Ascending aorta (tissue), 2 donors: ENCODE data around the gene SURF1. TPM values are rescaled to one million over a fixed set of nuclear protein-coding genes. Genes with fewer than 3 reads are reported as not detected.
"Not testable (repeated sequence)": the region's sequence is repeated elsewhere in the genome, so short reads cannot be mapped to it uniquely, and the experiment has no call there.

Experiments
- DNase-seq, 2 donors: peaks; one replicate each; pipeline ENCODE4 v3.0.0-alpha.2; 2019; ENCODE audit warnings: low spot score in 2 of 2
- H3K27ac ChIP-seq, 2 donors: fragments of 200-600 bp; sonication (generic); one replicate each; pipeline ENCODE4 v1.5.1; 2016 to 2017; ENCODE audit warnings: mild to moderate bottlenecking in 1 of 2
- H3K27me3 ChIP-seq: fragments of 200-600 bp; sonication (generic); one replicate; pipeline ENCODE4 v1.5.1; 2017
- H3K36me3 ChIP-seq, 2 donors: fragments of 200-600 bp; sonication (generic); one replicate each; pipeline ENCODE4 v1.5.1; 2016
- H3K4me1 ChIP-seq, 2 donors: fragments of 200-600 bp; sonication (generic); one replicate each; pipeline ENCODE4 v1.5.1; 2016 to 2017; ENCODE audit warnings: mild to moderate bottlenecking in 1 of 2
- H3K4me3 ChIP-seq, 2 donors: fragments of 200-600 bp; sonication (generic); one replicate each; pipeline ENCODE4 v1.5.1; 2016 to 2017; ENCODE audit warnings: mild to moderate bottlenecking in 1 of 2
- H3K9me3 ChIP-seq, 2 donors: fragments of 200-600 bp; sonication (generic); one replicate each; pipeline ENCODE4 v1.5.1; 2016
- intact Hi-C: fragments of 100-400 bp; cut with DNase I; formaldehyde crosslinking; loops from one replicate; pipeline ENCODE4 v1.15.1; 2023
- total RNA-seq: library from RNA; depleted of rRNA; stranded (reverse); fragments of >200 nt; gene quantifications from one replicate; pipeline ENCODE4 v1.1.0, GENCODE V29; 2016
- TF ChIP-seq, protein P1 (sequence below), 3 experiments: fragments of 200-600 bp in 2 of 3; fragments of 450-650 bp in 1 of 3; sonication (generic) in 2 of 3; IDR thresholded peaks; one replicate each; pipeline ENCODE4 v1.5.1; 2016 to 2019; ENCODE audit warnings: antibody characterized with exemption in 3 of 3, mild to moderate bottlenecking in 1 of 3, moderate library complexity in 1 of 3

The SURF1 gene
- total RNA-seq, 1 donor from 2014 or later: 19.9 TPM

DNA sequence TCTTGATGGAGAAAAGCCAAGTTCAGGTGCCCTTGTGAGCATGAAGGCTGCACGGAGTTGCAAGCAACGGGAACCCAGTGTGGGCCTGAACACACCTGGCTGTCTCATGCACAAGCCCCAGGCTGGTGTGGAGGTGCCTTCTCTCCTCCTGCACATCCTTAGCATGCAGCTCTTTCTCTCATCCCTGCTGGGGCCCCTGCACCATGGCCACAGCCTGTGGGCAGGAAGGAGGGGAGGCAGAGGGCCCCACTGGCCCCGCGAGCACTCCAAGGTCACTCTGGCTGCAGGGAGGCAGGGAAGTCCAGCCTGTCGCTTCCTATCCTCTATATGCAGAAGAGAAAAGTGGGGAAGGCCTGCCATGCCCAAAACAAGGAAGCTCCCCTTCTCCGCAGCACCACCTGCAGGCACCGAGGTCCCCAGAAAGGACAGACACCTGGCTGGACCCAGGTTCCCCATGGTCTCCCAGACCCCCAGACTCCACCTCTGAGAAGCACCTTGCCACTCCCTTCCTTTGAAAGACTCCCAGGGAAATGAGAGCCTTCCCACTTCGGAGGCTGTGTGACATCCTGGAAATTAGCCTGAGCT is 38.5 kb upstream of the SURF1 start:
- H3K27me3 ChIP-seq: no peaks in the 10 kb centered on the region
- DNase-seq: no peak
- H3K36me3 ChIP-seq: no peaks in the 10 kb centered on the region
- H3K4me1 ChIP-seq: no peaks in the 10 kb centered on the region
- intact Hi-C loops: no loop called here
- H3K9me3 ChIP-seq: no peaks in the 10 kb centered on the region
- H3K27ac ChIP-seq: no peak overlapping the region
- TF ChIP-seq, protein P1, sequence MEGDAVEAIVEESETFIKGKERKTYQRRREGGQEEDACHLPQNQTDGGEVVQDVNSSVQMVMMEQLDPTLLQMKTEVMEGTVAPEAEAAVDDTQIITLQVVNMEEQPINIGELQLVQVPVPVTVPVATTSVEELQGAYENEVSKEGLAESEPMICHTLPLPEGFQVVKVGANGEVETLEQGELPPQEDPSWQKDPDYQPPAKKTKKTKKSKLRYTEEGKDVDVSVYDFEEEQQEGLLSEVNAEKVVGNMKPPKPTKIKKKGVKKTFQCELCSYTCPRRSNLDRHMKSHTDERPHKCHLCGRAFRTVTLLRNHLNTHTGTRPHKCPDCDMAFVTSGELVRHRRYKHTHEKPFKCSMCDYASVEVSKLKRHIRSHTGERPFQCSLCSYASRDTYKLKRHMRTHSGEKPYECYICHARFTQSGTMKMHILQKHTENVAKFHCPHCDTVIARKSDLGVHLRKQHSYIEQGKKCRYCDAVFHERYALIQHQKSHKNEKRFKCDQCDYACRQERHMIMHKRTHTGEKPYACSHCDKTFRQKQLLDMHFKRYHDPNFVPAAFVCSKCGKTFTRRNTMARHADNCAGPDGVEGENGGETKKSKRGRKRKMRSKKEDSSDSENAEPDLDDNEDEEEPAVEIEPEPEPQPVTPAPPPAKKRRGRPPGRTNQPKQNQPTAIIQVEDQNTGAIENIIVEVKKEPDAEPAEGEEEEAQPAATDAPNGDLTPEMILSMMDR (IDR thresholded peaks at IDR 0.05): no peak
- no peak overlapping the region for H3K4me3 ChIP-seq

DNA sequence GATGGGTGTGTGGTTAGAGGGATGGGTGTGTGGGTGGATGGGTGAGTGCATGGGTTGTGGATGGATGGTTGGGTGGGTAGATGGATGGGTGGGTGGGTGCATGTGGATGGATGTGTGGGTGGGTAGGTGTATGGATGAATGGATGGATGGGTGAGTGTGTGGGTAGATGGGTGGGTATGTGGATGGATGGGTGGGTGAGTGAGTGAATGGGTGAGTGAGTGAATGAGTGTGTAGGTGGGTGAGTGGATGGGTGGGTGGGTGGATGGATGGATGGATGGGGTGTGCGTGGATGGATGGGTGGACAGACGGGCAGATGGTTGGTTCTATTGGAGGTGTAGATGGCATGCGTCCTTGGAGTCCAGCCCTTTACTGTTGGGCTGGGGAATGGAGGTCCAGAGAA is 37.1 kb upstream of the SURF1 start:
- Histone ChIP-seq H3K4me3 (no peak overlapping the region), H3K4me1 (no peaks in the 10 kb centered on the region), H3K27me3 (no peaks in the 10 kb centered on the region), H3K27ac (no peak overlapping the region), H3K36me3 (no peaks in the 10 kb centered on the region), H3K9me3 (no peaks in the 10 kb centered on the region)
- intact Hi-C loops: no loop called here
- TF ChIP-seq, protein P1 (IDR thresholded peaks at IDR 0.05): no peak
- DNase-seq: no peak

DNA sequence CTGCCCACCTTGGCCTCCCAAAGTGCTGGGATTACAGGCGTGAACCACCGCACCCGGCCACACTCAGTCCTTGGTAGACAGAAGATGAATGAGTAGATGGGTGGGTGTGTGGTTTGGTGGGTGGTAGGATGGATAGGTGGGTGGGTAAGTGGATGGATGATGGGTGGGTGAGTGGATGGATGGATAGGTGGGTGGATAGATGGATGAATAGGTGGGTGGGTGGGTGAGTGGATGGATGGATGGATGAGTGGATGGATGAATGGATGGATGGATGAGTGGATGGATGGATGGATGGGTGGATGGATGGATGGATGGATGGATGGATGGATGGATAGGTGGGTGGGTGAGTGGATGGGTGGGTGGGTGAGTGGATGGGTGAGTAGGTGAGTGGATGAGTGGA is 36.0 kb upstream of the SURF1 start:
- H3K9me3 ChIP-seq, H3K27me3 ChIP-seq, H3K36me3 ChIP-seq, H3K27ac ChIP-seq, intact Hi-C loops, H3K4me1 ChIP-seq, DNase-seq, H3K4me3 ChIP-seq: not testable (repeated sequence)

DNA sequence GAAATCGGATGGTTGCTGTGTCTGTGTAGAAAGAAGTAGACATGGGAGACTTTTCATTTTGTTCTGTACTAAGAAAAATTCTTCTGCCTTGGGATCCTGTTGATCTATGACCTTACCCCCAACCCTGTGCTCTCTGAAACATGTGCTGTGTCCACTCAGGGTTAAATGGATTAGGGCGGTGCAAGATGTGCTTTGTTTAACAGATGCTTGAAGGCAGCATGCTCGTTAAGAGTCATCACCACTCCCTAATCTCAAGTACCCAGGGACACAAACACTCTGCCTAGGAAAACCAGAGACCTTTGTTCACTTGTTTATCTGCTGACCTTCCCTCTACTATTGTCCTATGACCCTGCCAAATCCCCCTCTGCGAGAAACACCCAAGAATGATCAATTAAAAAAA is 35.2 kb upstream of the SURF1 start:
- H3K27me3 ChIP-seq, H3K4me1 ChIP-seq, H3K9me3 ChIP-seq, H3K4me3 ChIP-seq, intact Hi-C loops, H3K27ac ChIP-seq, DNase-seq, H3K36me3 ChIP-seq: not testable (repeated sequence)

DNA sequence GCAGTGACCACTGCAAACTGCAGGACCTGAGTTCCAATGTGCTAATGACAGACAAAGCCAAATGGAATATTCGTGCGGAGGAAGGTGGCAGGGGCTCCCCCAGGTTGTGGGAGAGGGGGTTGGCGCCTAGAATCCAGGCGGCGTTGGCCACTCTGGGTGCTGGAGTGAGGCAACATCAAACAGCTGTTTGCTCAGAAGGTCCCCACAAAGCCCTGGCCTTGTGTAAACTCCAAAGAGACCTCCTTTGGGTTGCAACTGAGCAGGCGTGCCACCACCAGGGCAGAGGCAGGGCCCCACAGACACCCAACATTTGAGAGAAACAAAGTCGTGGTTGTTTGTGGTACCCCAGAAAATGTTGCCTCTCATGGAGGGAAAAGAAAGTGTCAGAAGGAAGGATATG is 34.4 kb upstream of the SURF1 start:
- Histone ChIP-seq H3K4me1 (no peaks in the 10 kb centered on the region), H3K4me3 (no peak overlapping the region), H3K27me3 (no peaks in the 10 kb centered on the region), H3K27ac (no peak overlapping the region), H3K9me3 (no peaks in the 10 kb centered on the region), H3K36me3 (no peaks in the 10 kb centered on the region)
- DNase-seq: no peak
- TF ChIP-seq, protein P1 (IDR thresholded peaks at IDR 0.05): no peak
- intact Hi-C loops: no loop called here

DNA sequence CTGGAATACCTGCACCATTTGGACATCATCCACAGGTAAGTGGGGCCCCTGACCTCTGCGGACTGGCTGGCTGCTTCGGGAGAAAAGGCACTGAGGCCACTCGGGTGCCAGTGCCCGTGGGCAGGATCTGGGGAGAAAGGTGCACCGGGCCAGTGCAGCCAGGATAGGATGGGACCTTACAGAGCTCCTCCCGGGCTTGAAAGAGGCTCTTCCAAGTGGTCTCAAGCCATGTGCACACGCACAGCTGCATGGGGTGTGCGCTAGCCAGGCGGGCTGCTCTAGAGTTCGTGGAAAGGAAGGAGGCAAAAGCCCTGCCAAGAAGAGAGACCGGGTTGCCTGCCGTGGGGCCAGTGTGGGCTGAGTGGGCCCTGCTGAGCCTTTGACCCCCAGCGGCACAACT is 33.3 kb upstream of the SURF1 start:
- no peak for DNase-seq
- intact Hi-C loops: no loop called here
- H3K4me1 ChIP-seq: no peaks in the 10 kb centered on the region

More for the DNA sequence above, 33.3 kb upstream of the SURF1 start:
- Histone ChIP-seq H3K27ac (no peak overlapping the region), H3K27me3 (no peaks in the 10 kb centered on the region), H3K36me3 (no peaks in the 10 kb centered on the region), H3K4me3 (no peak overlapping the region), H3K9me3 (no peaks in the 10 kb centered on the region)
- TF ChIP-seq, protein P1 (IDR thresholded peaks at IDR 0.05): no peak
